Measurements from ENCODE around the gene MLX.
A peak's percentile ranks its signal among the peaks of the same experiment; 100 is the strongest.
"Not testable (repeated sequence)": the region's sequence is repeated elsewhere in the genome, so short reads cannot be mapped to it uniquely, and the experiment has no call there.

The MLX gene

DNA sequence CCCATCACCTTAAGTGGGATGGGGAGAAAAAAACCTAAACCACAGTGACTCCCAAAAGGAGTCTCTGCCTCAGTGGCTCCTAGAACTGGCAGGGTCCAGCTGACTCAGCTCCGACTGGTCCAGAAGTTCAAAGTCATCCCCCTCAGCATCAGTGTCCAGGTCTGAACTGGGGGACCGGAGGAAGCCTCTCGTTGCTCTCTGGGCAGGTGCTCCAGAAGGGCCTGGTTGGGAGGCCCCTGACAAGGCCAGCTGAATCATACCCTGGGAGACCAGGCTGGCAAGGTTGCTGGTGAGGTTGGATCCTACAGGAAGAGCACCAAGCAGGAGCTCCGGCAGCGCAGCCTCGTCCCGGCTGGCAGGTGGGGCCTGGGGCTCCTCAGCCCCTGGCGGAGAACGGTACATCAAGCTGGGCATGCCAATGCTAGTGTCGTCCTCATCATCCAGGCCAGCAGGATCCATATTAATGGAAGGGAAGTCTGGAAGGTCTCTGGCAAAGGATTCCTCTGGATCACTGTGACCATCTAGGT, 14.9 kb downstream of the MLX start:
- no peak for DNase-seq

DNA sequence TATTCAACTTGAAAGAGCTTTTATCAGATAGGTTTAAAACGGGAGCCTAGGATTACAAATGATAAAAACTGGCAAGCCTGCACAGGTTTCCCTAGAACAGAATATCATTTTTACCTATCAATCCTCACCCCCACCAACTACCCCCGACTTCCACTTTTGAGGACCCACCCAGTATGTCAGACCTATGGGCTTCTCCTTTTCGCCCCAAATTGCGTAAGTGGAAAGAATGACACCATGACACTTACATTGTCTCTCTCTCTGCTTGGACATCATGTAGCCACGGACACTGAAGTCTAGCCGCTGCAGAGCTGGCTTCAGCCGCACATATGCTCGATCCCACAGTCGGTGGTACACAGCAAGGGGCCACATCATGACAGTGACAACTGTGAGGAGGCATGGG, 18.0 kb downstream of the MLX start:
- DNase-seq = no peak

DNA sequence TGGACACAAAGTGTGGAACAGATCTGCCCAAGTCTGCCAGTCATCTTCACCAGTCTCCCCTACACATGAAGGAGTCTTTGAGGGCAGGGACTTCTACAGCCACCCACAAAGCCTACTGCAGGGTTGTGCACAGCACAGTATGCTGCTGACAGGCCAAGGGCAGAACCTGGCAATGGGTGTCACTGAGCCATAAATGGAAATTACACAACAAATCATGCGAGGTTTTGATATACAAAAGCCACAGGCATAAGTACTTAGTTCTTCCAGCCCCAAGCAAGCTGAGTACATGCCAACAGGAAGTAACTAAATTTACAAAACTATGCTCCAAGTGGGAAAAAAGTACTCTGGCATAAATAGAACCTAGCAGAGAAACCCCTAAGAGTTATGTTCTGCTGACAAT, 18.5 kb downstream of the MLX start:
- no peak for DNase-seq

DNA sequence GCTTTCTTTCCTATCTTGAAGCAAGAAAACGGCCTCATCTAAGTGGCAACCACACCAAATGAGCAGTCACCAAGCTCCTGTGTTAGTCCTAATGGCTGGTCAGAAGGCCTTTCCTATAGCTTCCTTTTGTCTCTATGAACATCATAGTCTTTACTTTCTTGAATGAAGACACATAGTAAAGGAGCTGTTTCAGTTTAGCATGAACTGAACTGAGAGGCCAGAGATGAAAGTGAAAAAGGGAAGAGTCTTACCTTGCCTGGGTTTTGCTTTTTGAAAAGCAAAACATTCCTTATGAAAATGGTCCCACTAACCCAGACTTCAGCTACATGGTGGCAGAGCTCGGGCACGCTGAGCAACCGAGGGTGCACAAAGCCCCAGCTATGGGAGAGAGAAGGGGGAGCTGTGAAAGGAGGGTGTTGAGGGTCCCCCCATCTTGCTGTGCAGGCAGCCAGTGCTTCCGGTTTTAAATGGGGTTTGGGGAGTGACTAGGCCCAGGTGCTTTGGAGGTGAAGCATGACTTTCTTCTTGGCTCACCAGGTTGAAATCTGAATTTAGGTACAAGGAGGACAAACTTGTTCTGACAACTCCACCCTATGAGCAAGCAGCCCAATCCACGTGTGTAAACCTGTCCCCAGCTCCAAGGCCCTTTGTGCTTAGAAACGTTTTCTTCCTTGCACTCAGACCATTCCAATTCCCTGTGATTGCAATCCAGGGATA, 19.8 kb downstream of the MLX start:
- DNase-seq = no peak

DNA sequence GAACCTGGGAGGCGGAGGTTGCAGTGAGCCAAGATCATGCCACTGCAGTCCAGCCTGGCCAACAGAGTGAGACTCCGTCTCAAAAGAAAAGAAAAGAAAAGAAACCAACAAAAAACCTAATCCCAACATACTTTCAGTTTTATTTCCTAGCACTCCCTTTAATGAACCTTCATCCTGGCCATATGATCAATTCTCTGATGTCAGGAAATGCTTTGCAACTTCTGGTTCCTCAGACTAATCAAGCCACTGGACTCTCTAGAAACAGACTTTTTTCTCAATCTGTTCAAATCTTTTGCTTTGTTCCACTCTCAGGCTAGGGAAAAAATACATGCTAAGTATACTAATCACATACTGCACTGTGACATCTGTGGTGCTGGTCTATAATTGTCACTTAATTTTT, 24.0 kb downstream of the MLX start:
- DNase-seq = no peak

DNA sequence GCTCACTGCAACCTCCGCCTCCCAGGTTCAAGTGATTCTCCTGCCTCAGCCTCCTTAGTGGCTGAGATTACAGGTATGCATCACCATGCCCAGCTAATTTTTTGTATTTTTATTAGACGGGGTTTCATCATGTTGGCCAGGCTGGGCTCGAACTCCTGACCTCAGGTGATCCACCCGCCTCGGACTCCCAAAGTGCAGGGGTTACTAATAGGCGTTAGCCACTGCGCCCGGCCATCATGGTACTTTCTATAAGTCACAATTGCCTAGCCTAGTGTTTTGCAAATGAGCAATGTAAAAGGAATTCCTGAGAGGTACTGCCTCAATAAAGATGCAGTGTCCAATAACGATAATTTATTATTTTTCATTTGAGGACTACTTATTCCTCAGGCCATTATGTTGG, 24.5 kb downstream of the MLX start:
- DNase-seq = no peak

DNA sequence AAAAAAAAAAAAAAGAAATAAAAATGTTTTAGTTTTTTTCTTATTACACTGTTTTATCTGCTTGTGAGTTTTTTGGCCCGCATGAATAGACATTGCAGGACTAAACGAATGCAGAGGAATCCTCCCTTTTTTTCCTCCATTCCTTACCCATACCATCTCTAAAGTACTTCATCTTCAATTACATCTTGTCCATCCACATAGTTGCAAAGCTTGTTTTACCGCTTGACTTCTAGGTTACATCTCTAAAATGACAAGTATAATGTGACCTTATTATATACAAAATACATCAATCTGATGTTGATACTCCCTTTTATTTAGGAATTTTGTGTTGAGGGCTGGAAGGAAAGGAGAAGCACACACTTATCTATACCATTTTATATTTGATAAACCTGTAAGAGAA, 29.5 kb downstream of the MLX start:
- DNase-seq = no peak

DNA sequence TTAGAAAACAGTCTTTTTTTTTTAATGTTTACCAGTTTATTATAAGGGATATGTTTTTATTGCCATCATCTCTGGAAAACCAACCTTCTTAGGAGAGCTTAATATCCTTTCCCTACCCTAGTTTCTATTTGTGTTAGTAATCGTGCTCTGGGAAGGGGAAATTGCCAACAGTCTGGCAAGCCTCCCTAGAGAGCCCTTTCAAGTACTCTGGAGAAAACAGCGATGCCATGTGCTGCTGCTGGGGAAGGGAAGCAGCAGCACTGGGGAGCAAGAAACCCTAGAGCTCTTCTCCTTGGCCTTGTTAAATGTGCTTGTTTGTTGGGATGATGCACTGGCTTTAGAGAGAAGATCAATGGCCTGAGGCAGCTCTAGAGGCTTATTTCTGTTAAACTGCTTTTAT, 32.0 kb downstream of the MLX start:
- DNase-seq = no peak

DNA sequence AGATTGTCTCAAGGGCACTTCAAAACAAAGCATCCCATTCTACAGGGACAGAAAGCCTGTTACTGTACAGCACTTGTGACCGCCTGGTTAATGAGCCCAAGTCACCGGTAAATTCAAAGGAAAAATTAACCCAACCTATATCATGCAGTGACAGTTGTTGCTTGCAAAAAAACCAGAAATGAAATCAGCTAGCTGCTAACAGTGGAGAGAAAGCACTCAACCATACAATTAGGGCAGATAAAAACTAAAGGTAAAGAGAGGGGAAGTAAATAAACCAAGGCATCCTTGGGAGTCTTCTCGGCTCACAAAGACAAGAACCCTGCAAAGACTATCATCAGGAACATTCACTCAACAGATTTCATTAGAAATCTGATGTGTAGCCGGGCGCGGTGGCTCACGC, 36.4 kb downstream of the MLX start:
- DNase-seq = no peak

DNA sequence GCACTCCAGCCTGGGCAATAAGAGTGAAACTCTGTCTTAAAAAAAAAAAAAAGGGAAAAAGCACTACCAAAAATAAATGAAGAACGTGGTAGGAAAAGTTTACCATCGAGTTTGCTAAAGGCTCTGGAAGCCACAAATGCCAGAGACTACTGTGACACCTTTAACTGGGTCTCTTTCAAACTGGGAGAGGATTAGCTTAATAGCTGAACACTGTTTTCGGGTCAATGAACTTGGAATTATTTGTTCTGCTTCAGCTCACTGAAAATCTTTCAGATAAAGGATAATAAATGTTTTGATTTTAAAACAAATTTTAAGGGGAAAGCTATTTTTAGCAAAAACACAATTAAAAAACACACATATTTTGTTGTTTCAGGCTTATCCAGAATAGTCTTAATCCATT, 40.9 kb downstream of the MLX start:
- no peak for DNase-seq

DNA sequence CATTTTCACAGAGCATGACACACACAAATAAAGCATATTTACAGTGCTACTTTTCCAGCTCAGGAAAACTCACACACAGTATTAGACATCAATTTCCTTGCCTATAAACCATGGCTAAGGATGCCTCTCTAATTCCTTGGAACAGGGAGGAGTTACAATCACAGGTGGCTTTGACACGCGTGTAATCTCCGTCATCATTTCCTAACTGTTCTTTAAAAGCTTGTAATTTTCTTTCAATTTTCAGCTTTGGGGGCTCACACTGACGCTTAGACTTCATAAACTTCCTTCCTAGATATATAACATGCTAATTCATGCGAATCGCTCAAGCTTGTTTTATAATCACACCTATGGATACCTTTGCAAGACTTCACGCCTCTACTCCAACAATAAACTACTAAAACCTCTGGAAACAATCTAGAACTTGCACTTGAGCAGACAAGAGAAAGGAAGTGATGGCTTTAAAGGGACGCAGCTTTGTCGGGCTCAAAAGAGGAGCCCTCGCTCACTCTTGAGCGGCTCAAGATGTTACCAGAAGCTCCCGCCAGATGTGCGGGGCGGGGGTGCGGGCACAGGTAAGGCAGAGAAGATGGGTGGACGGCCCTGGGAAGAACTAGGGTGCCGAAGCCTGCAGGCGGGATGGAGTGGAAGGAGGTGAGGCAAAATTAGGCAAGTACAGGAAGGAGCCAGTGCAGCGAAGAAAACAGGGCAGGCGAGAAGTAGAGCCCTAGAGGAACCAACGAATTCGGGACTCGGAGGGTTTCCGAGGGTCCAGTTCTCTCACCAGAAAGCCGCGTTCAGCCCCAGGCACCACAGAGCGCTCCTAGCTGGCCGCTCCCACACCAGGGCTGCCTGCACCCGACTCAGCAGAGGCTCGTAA, 41.6 kb downstream of the MLX start:
- no peak for DNase-seq

DNA sequence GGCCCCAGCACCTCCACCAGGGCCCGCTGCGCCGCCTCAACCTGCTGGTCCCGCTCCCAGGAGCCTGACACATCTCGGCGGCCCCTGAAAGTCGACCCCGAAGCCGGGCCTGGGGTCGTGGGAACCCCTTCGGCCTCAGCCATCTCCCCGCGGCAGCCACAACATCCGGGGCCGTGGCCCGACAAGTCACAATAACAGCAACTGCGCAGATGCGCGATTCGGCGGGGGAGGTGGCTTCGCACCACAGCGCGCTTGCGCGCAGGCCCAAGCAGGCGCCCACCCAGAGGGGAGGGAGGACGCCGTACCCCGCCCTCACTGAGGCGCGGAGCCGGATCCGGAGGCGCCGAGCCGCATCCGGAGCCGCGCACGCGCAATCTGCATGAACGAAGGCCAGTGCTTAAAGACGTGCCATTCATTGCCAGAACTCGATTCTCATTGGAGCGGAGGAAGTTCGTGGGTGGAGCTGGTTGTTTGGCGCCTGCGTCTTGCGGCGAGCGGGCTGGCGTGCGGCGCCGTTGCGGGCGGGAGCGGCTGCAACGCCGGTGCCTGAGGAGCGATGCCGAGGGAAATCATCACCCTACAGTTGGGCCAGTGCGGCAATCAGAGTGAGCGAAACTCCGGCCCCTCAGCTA, 42.4 kb downstream of the MLX start, which contains the start of the genes RETREG3 and TUBG1:
RETREG3 (minus strand) TSS at position 193 of the 632 bp plus-strand sequence; CDS start at position 143, 50 bp downstream.
TUBG1 (plus strand) TSS at position 502 of the 632 bp plus-strand sequence; CDS start at position 557, 55 bp downstream.
- DNase-seq = peak; percentile 99

DNA sequence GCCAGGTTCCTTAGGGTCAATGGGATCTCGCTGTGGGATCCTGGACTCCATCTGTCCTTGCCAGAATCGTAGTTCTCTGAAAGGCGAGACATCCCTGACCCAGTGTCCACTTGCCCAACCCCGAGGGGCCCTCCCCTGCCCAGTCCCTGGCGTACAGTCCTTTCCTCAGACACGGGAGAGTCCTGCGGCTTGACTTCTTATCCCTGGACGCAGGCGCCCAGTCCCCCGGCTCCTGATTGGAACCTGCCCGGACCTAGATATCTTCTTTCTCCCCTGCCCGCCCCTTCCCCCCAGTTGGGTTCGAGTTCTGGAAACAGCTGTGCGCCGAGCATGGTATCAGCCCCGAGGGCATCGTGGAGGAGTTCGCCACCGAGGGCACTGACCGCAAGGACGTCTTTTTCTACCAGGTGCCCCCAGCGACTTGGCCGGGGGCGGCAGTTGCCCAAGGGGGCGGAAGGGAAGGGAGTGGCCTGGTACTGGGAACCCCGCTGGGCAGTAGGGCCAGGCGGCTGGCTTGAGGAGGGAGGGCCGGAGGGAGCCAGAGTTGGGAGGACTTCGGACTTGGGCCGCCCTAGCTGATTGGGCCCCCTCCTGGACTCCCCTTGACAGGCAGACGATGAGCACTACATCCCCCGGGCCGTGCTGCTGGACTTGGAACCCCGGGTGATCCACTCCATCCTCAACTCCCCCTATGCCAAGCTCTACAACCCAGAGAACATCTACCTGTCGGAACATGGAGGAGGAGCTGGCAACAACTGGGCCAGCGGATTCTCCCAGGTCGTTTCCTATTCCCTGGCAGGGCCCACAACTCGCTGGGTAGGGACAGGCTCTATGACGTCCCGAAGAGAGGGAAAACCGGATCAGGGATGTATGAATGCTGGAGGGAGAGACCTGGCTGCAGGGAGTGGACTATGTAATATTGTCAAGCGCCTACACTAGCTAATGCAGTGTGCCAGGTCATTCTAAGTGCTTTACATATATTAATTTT, 43.2 kb downstream of the MLX start:
- DNase-seq = peak; percentile 55

DNA sequence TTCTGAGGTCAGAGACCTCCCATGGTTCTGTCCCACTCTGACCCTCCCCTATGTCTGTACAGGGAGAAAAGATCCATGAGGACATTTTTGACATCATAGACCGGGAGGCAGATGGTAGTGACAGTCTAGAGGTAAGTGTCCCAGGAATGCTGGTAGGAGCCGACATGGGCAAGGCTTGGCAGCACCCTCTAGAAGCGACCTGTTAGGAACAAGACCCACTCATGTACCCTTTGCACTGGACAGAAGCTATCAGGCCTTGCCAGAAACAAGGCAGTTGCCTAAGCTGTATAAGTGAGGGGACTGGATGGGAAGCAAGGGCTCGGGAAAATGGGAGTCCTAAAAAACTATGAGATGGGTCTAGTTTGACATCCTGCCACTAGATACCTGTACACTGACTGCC, 45.1 kb downstream of the MLX start:
- no peak for DNase-seq

DNA sequence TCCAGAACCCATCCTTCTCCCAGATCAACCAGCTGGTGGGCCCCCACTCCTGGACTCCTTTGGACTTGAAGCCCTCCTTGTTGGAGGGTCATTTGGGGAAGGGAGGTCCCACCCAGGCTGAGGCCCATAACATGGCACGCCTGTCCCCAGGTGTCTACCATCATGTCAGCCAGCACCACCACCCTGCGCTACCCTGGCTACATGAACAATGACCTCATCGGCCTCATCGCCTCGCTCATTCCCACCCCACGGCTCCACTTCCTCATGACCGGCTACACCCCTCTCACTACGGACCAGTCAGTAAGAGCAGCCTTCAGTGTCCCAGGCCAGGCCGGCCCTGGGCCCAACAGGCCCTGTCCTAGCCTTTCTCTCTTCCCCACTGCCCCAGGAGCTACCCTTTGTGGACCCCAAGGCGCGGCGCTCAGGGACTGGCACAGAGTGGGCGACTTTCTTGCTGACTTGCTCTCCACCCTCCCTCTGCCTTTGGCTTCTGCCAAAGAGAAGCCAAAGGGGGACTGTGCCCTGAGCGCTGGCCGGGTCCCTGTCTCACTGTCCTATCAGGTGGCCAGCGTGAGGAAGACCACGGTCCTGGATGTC, 46.9 kb downstream of the MLX start:
- no peak for DNase-seq

DNA sequence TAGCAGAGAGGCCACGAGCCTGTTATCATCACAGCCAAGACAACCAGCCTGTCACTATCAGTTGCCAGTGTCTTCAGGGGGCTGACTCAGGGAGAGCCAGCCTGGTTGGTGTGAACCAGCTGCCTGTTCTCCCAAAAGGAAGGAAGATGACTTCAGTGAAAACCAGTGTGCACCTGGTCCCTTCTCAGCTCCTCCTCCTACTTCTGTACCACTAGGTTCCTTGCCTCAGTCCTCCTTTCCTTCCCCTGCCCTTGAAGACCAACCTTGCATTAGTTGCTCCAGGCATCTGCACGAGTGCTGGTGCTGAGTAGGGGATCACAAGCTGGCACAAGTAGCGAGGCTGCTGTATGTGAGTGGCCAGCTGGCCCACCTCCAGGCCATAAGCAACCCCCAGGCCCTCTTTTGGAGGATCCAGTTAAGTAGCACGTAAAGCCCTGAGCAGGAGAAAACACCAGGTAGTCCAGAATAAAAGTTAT, 51.1 kb downstream of the MLX start:
- no peak for DNase-seq

DNA sequence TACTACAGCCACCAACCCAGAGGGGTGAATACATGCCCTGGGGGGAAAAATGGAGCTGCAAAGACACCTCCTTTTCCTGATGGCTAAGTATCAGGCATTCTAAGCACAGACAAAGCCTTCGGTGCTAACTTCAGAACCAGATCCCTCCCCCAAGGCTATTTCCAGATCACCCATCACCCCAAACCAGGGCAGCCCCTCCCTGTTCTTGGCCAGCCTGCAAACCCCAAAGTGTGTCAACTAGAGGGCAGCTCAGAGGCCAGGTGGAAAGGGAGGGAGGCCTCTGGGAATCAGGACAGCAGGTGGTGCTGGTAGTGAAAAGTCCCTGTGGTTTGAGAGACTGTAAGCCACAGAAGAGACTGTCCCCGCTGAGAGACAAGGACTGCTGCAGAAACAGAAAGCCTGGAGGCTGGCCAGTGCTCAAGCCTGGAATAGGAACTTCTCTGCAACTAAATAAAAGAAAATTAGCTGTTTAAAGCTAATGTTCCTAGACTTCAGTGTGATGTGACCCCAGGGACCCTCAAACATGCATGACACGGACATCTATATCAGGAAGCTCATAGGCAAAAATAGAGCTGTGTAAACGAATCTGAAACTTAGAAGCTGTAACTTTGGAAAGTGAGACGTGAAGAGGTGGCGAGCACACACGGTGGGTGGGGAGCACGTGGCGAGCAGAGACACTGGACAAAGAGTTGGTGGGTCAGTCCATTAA, 51.7 kb downstream of the MLX start:
- DNase-seq = no peak

DNA sequence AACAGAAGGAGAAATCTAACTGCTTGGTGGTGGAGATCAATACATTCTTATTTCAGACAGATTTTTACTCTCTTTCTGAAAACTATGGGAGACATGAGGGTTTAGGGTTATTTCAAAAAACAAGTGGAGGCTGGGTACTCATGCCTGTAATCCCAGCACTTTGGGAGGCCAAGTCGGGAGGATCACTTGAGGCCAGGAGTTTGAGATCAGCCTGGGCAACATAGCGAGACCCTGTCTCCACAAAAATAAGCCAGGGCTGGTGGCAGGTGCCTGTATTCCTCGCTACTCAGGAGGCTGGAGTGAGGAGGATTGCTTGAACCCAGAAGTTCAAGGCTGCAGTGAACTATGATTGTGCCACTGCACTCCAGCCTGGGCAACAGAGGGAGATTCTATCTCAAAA, 55.1 kb downstream of the MLX start:
- DNase-seq = not testable (repeated sequence)

Data from amniotic stem cell (primary cell).